ENCODE measurements around the gene PAK4. TPM values are rescaled to one million over a fixed set of nuclear protein-coding genes. Genes with fewer than 3 reads are reported as not detected.
A peak's percentile ranks its signal among the peaks of the same experiment; 100 is the strongest.

PAK4 gene
- total RNA-seq, 1 donor from 2014 or later = 19.4 TPM

DNA sequence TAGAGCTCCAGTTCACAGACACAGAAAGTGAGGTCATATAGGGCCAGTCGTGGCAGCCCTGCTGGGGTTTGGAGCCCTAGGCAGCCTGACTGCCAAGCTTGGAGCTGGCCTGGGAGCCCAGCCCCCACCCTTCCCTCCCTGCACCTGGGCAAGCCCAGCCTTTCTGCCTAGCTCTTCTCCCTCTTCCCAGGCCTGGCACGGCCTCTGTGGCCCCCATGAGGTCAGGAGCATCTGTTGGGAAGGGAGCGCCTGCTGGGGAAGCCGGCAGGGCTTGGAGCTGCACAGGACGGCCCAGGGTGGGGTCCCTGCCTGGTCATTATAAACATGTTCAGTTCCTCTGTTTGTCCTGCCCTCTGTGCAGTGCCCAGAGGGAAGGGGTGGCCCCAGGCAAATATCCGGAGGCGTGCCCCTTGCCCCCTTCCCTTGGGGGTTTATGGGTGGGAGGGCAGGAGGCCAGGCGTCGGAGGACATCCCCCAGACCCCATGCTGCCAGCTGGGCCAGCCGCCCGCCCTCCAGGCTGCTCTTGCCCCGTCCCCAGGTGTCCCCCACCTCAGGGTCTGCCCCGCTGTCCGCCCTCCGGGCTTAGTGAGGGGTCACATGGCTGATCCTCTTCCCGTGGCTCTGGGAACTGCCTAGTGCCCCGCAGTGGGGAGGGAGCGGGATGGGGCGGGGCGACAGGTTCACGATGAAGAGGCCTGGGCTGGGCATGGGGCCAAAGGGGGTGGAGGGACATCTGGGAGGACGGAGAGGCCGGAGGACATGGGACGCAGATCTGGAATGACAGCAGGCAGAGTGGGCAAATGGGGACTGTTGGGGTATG is 41.2 kb downstream of the PAK4 start:
- Histone ChIP-seq H3K27ac (peak overlapping the region; percentile 71), H3K27me3 (no peaks in the 10 kb centered on the region), H3K4me1 (peaks cover 37% of the 10 kb centered on the region), H3K36me3 (peaks cover 0 to 15% of the 10 kb centered on the region in 2 donors), H3K4me3 (peak overlapping the region; percentile 5 to 7), H3K9me3 (no peaks in the 10 kb centered on the region)
- TF ChIP-seq POLR2A (IDR thresholded peaks at IDR 0.05) = no peak
- TF ChIP-seq, protein P1, sequence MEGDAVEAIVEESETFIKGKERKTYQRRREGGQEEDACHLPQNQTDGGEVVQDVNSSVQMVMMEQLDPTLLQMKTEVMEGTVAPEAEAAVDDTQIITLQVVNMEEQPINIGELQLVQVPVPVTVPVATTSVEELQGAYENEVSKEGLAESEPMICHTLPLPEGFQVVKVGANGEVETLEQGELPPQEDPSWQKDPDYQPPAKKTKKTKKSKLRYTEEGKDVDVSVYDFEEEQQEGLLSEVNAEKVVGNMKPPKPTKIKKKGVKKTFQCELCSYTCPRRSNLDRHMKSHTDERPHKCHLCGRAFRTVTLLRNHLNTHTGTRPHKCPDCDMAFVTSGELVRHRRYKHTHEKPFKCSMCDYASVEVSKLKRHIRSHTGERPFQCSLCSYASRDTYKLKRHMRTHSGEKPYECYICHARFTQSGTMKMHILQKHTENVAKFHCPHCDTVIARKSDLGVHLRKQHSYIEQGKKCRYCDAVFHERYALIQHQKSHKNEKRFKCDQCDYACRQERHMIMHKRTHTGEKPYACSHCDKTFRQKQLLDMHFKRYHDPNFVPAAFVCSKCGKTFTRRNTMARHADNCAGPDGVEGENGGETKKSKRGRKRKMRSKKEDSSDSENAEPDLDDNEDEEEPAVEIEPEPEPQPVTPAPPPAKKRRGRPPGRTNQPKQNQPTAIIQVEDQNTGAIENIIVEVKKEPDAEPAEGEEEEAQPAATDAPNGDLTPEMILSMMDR (IDR thresholded peaks at IDR 0.05) = no peak
- no peak for TF ChIP-seq POLR2AphosphoS5 (IDR thresholded peaks at IDR 0.05; ENCODE audit: insufficient read depth in 1 of 2, low read depth in 1 of 2)
- intact Hi-C loops (cut with DNase I) = no loop called here
- no peak for DNase-seq (ENCODE audit: extremely low spot score in 2 of 2)

DNA sequence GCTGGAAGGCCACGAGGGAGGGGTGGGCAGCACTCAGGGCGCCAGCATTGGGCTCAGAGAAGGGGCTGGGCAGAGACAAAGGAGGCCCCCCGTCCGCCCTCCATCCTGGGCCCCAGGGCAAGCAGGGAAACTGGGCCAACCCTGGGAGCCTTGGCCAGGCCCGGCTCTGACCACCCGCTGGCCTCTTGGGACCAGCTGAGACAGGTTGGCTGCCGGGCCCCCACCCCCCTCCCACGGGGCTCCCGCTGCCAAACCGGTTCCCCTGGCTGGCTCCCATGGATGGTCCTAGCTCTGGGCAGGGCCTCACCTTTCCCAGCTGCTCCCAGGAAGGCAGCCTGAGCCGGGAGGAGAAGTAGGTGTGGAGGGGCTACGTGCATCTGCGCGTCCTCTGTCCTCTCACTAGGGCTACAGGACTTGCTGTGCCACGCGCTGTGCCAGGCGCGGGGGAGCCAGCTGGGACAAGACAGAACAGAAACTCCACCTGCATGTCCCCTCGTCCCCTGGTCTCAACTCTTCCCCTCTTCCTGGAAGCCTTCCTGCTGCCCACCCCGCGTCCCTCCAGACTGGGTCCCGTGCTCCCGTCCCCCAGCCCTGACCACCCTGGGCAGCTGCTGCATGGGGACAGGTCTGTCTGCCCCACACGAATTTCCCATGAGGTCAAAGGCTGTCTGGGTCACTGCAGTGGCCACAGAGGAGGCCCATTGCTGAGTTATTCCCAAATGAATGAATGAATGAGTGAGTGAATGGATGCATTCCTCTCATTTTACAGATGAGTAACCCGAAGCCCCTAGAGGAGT is 42.1 kb downstream of the PAK4 start:
- DNase-seq (ENCODE audit: extremely low spot score in 2 of 2) = no peak
- TF ChIP-seq, protein P1 (IDR thresholded peaks at IDR 0.05) = no peak
- TF ChIP-seq POLR2A (IDR thresholded peaks at IDR 0.05) (no peak), POLR2AphosphoS5 (IDR thresholded peaks at IDR 0.05; ENCODE audit: insufficient read depth in 1 of 2, low read depth in 1 of 2) (no peak)
- Histone ChIP-seq H3K9me3 (no peaks in the 10 kb centered on the region), H3K4me1 (peaks cover 37% of the 10 kb centered on the region), H3K36me3 (peaks cover 0 to 20% of the 10 kb centered on the region in 2 donors), H3K4me3 (peak overlapping the region; percentile 5 to 7), H3K27me3 (no peaks in the 10 kb centered on the region), H3K27ac (peak overlapping the region; percentile 71)
- intact Hi-C loops (cut with DNase I) = no loop called here

DNA sequence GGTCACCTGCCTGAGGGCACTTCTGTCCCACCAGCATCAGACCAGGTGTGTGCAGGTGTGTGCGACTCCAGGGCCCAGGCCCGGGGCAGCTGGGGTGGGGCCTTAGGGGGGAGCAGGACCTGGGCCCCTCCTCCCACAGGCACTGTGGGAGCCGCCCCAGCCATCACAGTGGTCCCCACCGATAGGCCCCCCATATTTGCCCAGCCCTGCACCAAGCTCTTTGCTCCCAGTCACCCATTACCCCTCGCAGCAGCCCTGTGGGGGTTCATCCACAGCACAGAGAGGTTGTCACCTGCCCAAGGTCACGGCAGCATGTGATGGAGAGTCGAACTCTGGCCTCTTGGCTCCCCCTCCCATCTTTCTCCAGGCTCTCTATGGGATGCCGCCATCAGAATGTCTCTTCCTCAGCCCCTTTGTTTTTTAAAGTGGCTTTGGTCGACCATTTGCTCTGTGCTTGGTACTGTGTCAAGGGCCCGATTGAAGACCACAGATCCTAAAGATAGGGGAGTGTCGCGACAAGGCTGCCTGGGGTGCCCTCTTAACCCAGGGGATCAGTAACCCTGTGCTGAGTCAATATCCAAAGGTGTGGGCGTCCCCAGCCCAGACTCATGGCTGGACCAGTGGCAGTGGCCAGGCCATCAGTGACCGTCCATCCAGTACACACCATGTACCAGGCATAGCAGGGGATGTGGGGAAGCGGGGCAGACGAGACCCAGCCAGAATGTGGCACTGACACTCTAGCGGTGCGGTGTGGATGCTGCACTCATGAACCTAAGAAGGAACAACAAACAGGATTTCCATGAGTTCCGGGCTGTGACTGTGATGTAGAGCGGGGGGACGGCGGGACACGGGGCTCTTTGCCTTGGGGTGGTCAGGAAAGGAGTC is 42.9 kb downstream of the PAK4 start:
- no peaks in the 10 kb centered on the region for H3K27me3 ChIP-seq
- intact Hi-C loops (cut with DNase I) = no loop called here
- H3K4me3 ChIP-seq = no peak overlapping the region
- peak overlapping the region; percentile 71 for H3K27ac ChIP-seq
- peaks cover 0 to 28% of the 10 kb centered on the region in 2 donors for H3K36me3 ChIP-seq
- peaks cover 37% of the 10 kb centered on the region for H3K4me1 ChIP-seq
- no peaks in the 10 kb centered on the region for H3K9me3 ChIP-seq
- TF ChIP-seq POLR2AphosphoS5 (IDR thresholded peaks at IDR 0.05; ENCODE audit: insufficient read depth in 1 of 2, low read depth in 1 of 2) (no peak), POLR2A (IDR thresholded peaks at IDR 0.05) (no peak)
- TF ChIP-seq, protein P1 (IDR thresholded peaks at IDR 0.05) = no peak
- no peak for DNase-seq (ENCODE audit: extremely low spot score in 2 of 2)

DNA sequence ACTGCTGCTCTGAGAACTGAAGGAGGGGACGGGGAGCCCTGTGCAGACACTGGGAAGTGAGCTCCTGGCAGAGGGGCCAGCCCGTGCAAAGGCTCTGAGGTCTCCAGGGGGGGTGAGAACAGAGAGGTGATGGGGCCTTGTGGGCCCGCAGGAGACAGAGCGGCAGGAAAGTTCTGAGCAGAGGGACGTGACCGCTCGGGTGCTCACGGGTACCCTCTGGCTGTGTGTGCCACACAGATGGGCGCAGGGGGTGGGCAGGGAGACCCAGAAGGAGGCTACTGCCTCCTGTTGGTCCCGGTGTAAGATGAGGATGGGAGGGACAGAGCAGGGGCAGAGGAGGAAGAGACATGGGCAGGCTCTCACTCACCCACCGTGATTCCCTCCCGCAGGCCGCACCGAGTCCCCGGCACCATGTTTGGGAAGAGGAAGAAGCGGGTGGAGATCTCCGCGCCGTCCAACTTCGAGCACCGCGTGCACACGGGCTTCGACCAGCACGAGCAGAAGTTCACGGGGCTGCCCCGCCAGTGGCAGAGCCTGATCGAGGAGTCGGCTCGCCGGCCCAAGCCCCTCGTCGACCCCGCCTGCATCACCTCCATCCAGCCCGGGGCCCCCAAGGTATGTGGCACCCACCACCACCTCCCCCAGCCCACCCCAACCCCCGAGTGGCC is 43.7 kb downstream of the PAK4 start:
- Histone ChIP-seq H3K4me3 (no peak overlapping the region), H3K36me3 (peaks cover 0 to 35% of the 10 kb centered on the region in 2 donors), H3K4me1 (peaks cover 36% of the 10 kb centered on the region), H3K27me3 (no peaks in the 10 kb centered on the region), H3K27ac (no peak overlapping the region), H3K9me3 (no peaks in the 10 kb centered on the region)
- DNase-seq (ENCODE audit: extremely low spot score in 2 of 2) = no peak
- intact Hi-C loops (cut with DNase I) = no loop called here
- TF ChIP-seq, protein P1 (IDR thresholded peaks at IDR 0.05) = no peak
- TF ChIP-seq POLR2AphosphoS5 (IDR thresholded peaks at IDR 0.05; ENCODE audit: insufficient read depth in 1 of 2, low read depth in 1 of 2) = no peak
- no peak for TF ChIP-seq POLR2A (IDR thresholded peaks at IDR 0.05)

All from vagina (tissue), 2 donors.